Body of pancreas (tissue), 4 donors: Measurements from ENCODE around the gene CCDC6.

Experiments used
- POLR2A ChIP-seq, 3 donors: fragments of 450-650 bp; IDR thresholded peaks; one replicate each; pipeline ENCODE4 v1.6.1; 2016; ENCODE audit warnings: antibody characterized with exemption in 3 of 3, mild to moderate bottlenecking in 2 of 3
- TF ChIP-seq, protein P1 (sequence below), 7 experiments: fragments of 450-650 bp in 4 of 7; fragments of 200-600 bp in 3 of 7; sonication (generic) in 3 of 7; IDR thresholded peaks; one replicate each; pipeline ENCODE4 v1.5.1; 2016 to 2019; ENCODE audit warnings: antibody characterized with exemption in 7 of 7

DNA sequence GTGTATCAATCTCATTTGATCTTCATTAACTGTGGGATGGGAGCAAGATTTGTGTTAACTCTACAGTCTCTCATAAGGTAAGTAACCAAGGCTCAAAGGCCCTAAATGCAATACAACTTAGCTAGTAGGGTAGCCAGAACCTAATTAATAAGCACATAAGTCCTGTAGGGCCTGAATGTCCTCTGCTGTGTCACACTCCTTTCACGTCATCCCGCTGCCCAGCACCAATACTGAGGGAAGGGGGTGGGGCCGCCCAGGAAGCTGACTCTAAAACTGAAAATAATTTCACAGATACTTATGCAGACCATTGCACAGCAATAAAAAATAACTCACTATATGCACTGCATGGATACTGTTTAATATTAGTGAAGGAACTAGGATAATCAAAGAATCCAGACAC lies 13.7 kb downstream of the CCDC6 start:
- TF ChIP-seq, protein P1, sequence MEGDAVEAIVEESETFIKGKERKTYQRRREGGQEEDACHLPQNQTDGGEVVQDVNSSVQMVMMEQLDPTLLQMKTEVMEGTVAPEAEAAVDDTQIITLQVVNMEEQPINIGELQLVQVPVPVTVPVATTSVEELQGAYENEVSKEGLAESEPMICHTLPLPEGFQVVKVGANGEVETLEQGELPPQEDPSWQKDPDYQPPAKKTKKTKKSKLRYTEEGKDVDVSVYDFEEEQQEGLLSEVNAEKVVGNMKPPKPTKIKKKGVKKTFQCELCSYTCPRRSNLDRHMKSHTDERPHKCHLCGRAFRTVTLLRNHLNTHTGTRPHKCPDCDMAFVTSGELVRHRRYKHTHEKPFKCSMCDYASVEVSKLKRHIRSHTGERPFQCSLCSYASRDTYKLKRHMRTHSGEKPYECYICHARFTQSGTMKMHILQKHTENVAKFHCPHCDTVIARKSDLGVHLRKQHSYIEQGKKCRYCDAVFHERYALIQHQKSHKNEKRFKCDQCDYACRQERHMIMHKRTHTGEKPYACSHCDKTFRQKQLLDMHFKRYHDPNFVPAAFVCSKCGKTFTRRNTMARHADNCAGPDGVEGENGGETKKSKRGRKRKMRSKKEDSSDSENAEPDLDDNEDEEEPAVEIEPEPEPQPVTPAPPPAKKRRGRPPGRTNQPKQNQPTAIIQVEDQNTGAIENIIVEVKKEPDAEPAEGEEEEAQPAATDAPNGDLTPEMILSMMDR (IDR thresholded peaks at IDR 0.05): no peak
- TF ChIP-seq POLR2A (IDR thresholded peaks at IDR 0.05): no peak
